Loucy (cell line): ENCODE measurements around the gene KCTD14.
"Not testable (repeated sequence)": the region's sequence is repeated elsewhere in the genome, so short reads cannot be mapped to it uniquely, and the experiment has no call there.

Experiments
- CTCF ChIP-seq: fragments of 200-600 bp; sonication (generic); conservative IDR thresholded peaks from 2 replicates; pipeline ENCODE4 v1.5.1; 2014; ENCODE audit warnings: mild to moderate bottlenecking, antibody characterized with exemption, low read length
- EZH2phosphoT487 ChIP-seq: fragments of 200-600 bp; IDR thresholded peaks from 2 replicates; pipeline ENCODE4 v1.6.1; 2018; ENCODE audit warnings: antibody characterized with exemption, mild to moderate bottlenecking, moderate library complexity, borderline replicate concordance

DNA sequence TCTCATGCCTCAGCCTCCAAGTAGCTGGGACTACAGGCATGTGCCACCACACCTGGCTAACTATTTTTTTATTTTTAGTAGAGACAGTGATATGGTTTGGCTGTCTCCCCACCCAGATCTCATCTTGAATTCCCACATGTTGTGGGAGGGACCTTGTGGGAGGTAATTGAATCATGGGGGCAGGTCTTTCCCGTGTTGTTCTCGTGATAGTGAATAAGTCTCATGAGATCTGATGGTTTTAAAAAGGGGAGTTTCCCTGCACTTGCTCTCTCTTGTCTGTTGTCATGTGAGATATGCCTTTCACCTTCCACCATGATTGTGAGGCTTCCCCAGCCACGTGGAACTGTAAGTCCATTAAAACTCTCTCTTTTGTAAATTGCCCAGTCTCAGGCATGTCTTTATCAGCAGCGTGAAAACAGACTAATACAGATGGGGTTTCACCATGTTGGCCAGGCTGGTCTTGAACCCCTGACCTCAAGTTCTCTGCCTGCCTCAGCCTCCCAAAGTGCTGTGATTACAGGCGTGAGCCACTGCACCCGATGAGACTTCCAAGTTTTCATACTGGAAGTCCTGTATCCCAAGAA is 8.0 kb downstream of the KCTD14 start:
- not testable (repeated sequence) for TF ChIP-seq CTCF, EZH2phosphoT487
